H1 (cell line): ENCODE data around the gene NAV2. TPM values are rescaled to one million over a fixed set of nuclear protein-coding genes. Genes with fewer than 3 reads are reported as not detected.

Experiments
- CTCF ChIA-PET: fragments of 300-600 bp; sonication (Branson Sonifier 250); formaldehyde crosslinking; loops from one replicate; lab custom pipeline; 2021; ENCODE audit not compliant: partially characterized antibody; lab: Charles Lee
- POLR2A ChIA-PET: fragments of 300-600 bp; sonication (Branson Sonifier 250); formaldehyde crosslinking; loops from one replicate; lab custom pipeline; 2021; ENCODE audit warnings: inconsistent platforms; ENCODE audit not compliant: partially characterized antibody; lab: Charles Lee
- DNase-seq, 2 experiments: peaks; one replicate each; pipeline versions ENCODE4 v3.0.0 to v3.0.0-alpha.2; 2010 to 2022; ENCODE audit warnings: low spot score in 2 of 2, low read depth in 1 of 2, mixed read lengths in 1 of 2
- FAIRE-seq: peaks from 2 replicates; lab custom pipeline; 2011; peaks lifted over from hg19 to GRCh38; lab: Jason Lieb, UNC
- H2AFZ ChIP-seq: 2 replicates; pipeline ENCODE4 v1.8.1; 2012; ENCODE audit warnings: low read length, inconsistent platforms
- H2AK5ac ChIP-seq: 2 replicates; pipeline ENCODE4 v1.6.1; 2013; ENCODE audit warnings: low read depth, low read length
- H2BK120ac ChIP-seq: replicated peaks from 2 replicates; pipeline ENCODE3; 2013; ENCODE audit warnings: low read depth, low read length, inconsistent platforms
- H2BK12ac ChIP-seq: 2 replicates; pipeline ENCODE4 v1.6.1; 2013; ENCODE audit warnings: low read depth, low read length
- H2BK15ac ChIP-seq: 2 replicates; pipeline ENCODE4 v1.6.1; 2013; ENCODE audit warnings: low read length
- H2BK20ac ChIP-seq: 2 replicates; pipeline ENCODE4 v1.6.1; 2013; ENCODE audit warnings: low read length
- H2BK5ac ChIP-seq: 2 replicates; pipeline ENCODE4 v1.6.1; 2013; ENCODE audit warnings: low read depth, low read length
- H3K14ac ChIP-seq: 2 replicates; pipeline ENCODE4 v1.6.1; 2013; ENCODE audit warnings: inconsistent platforms; ENCODE audit not compliant: insufficient read length
- H3K18ac ChIP-seq: 2 replicates; pipeline ENCODE4 v1.6.1; 2013; ENCODE audit warnings: low read length; ENCODE audit errors: extremely low read depth
- H3K23ac ChIP-seq: 2 replicates; pipeline ENCODE4 v1.6.1; 2013; ENCODE audit warnings: inconsistent platforms; ENCODE audit not compliant: insufficient read length
- H3K23me2 ChIP-seq: 2 replicates; pipeline ENCODE4 v1.6.1; 2013; ENCODE audit warnings: low read depth, low read length
- H3K27ac ChIP-seq: 2 replicates; pipeline ENCODE4 v1.6.1; 2011; ENCODE audit warnings: low read depth, low read length, inconsistent platforms
- H3K27me3 ChIP-seq, 4 experiments: replicated peaks in 1 of 4; 1 replicate in 1 of 4; 2 replicates in 3 of 4; pipeline versions ENCODE4 v1.6.1 to v1.8.1; 2011 to 2013; ENCODE audit warnings: low read length in 3 of 4, mild to moderate bottlenecking in 3 of 4, inconsistent platforms in 2 of 4, mixed read lengths in 2 of 4, moderate library complexity in 1 of 4; ENCODE audit not compliant: control insufficient read depth in 3 of 4, insufficient read depth in 3 of 4; ENCODE audit errors: extremely low read depth in 1 of 4
- H3K36me3 ChIP-seq, 4 experiments: 2 replicates each; pipeline versions ENCODE4 v1.6.1 to v1.8.1; 2011 to 2013; ENCODE audit warnings: mild to moderate bottlenecking in 4 of 4, low read length in 3 of 4, moderate library complexity in 2 of 4, control low read depth in 1 of 4, inconsistent platforms in 1 of 4; ENCODE audit not compliant: insufficient read depth in 4 of 4, control insufficient read depth in 2 of 4
- H3K4ac ChIP-seq: replicated peaks from 2 replicates; pipeline ENCODE3; 2013; ENCODE audit warnings: low read length, low read depth, mixed read lengths, inconsistent platforms; ENCODE audit not compliant: insufficient read length
- H3K4me1 ChIP-seq, 4 experiments: replicated peaks in 1 of 4; 1 replicate in 1 of 4; 2 replicates in 3 of 4; pipeline versions ENCODE4 v1.6.1 to v1.8.1; 2011 to 2013; ENCODE audit warnings: low read length in 3 of 4, inconsistent platforms in 2 of 4, mixed read lengths in 1 of 4; ENCODE audit not compliant: insufficient read depth in 4 of 4, control insufficient read depth in 3 of 4
- H3K4me2 ChIP-seq, 2 experiments: 2 replicates each; pipeline versions ENCODE4 v1.6.1 to v1.8.1; 2011 to 2013; ENCODE audit warnings: low read depth in 2 of 2, low read length in 2 of 2, control low read depth in 1 of 2, inconsistent platforms in 1 of 2, mild to moderate bottlenecking in 1 of 2; ENCODE audit not compliant: insufficient read depth in 1 of 2
- H3K4me3 ChIP-seq, 4 experiments: fragments of 200-600, 300-600 bp in 1 of 4; sonication (generic), shearing (Covaris generic), sonication (Bioruptor Twin) in 1 of 4; 2 replicates each; pipeline versions ENCODE4 v1.5.1 to v1.8.1; 2011 to 2016; ENCODE audit warnings: low read length in 4 of 4, low read depth in 3 of 4, control low read depth in 2 of 4, inconsistent platforms in 2 of 4, mild to moderate bottlenecking in 2 of 4, mixed read lengths in 1 of 4, moderate library complexity in 1 of 4; ENCODE audit not compliant: insufficient read depth in 2 of 4; ENCODE audit errors: extremely low read depth in 1 of 4
- H3K56ac ChIP-seq: replicated peaks from 2 replicates; pipeline ENCODE3; 2013; ENCODE audit warnings: low read depth, mild to moderate bottlenecking, mixed read lengths, low read length, inconsistent platforms; ENCODE audit not compliant: insufficient read length
- H3K79me1 ChIP-seq: 2 replicates; pipeline ENCODE4 v1.6.1; 2013; ENCODE audit warnings: low read depth, low read length, control low read depth
- H3K79me2 ChIP-seq, 2 experiments: 2 replicates each; pipeline versions ENCODE4 v1.6.1 to v1.8.1; 2012 to 2013; ENCODE audit warnings: low read length in 2 of 2, mild to moderate bottlenecking in 2 of 2, inconsistent platforms in 1 of 2; ENCODE audit not compliant: insufficient read depth in 2 of 2, control insufficient read depth in 1 of 2
- H3K9ac ChIP-seq, 4 experiments: replicated peaks in 1 of 4; 1 replicate in 1 of 4; 2 replicates in 3 of 4; pipeline versions ENCODE4 v1.6.1 to v1.8.1; 2011 to 2013; ENCODE audit warnings: low read depth in 3 of 4, low read length in 3 of 4, control low read depth in 2 of 4, mild to moderate bottlenecking in 2 of 4, moderate library complexity in 2 of 4, inconsistent platforms in 1 of 4; ENCODE audit errors: extremely low read depth in 1 of 4
- H3K9me3 ChIP-seq, 2 experiments: 2 replicates each; pipeline versions ENCODE4 v1.6.1 to v1.8.1; 2012 to 2013; ENCODE audit warnings: mild to moderate bottlenecking in 2 of 2, moderate library complexity in 2 of 2, control low read depth in 1 of 2, inconsistent platforms in 1 of 2, low read depth in 1 of 2, low read length in 1 of 2, mixed read lengths in 1 of 2; ENCODE audit not compliant: insufficient read depth in 2 of 2
- H4K20me1 ChIP-seq, 2 experiments: replicated peaks in 1 of 2; 2 replicates each; pipeline versions ENCODE3 to v1.8.1; 2011 to 2013; ENCODE audit warnings: inconsistent platforms in 2 of 2, low read length in 2 of 2, mild to moderate bottlenecking in 1 of 2; ENCODE audit not compliant: insufficient read depth in 2 of 2, control insufficient read depth in 1 of 2
- H4K5ac ChIP-seq: 2 replicates; pipeline ENCODE4 v1.6.1; 2013; ENCODE audit warnings: low read length, low read depth, mixed read lengths, inconsistent platforms; ENCODE audit not compliant: insufficient read length
- H4K8ac ChIP-seq: 2 replicates; pipeline ENCODE4 v1.8.0; 2013; ENCODE audit warnings: mild to moderate bottlenecking, moderate library complexity, low read length, inconsistent platforms; ENCODE audit not compliant: insufficient read depth; ENCODE audit errors: extremely low read depth
- H4K91ac ChIP-seq: replicated peaks from 2 replicates; pipeline ENCODE3; 2013; ENCODE audit warnings: low read length, mixed read lengths, inconsistent platforms; ENCODE audit not compliant: insufficient read length
- ATF2 ChIP-seq: IDR thresholded peaks from 2 replicates; pipeline ENCODE4 v1.6.1; 2012; ENCODE audit warnings: low read length, inconsistent platforms
- ATF3 ChIP-seq: IDR thresholded peaks from 2 replicates; pipeline ENCODE4 v1.6.1; 2011; ENCODE audit warnings: low read depth, mild to moderate bottlenecking, low read length; ENCODE audit not compliant: insufficient read depth
- BACH1 ChIP-seq: IDR thresholded peaks from 2 replicates; pipeline ENCODE4 v1.6.1; 2012; ENCODE audit warnings: low read length, improper control_type of control experiment
- CEBPB ChIP-seq: IDR thresholded peaks from 2 replicates; pipeline ENCODE4 v1.6.1; 2012; ENCODE audit warnings: low read depth, low read length
- CTBP2 ChIP-seq: IDR thresholded peaks from 2 replicates; pipeline ENCODE4 v1.7.0; 2011; ENCODE audit warnings: borderline replicate concordance, mild to moderate bottlenecking, moderate library complexity, mixed read lengths, low read length; ENCODE audit not compliant: insufficient read depth, insufficient read length
- JUND ChIP-seq: IDR thresholded peaks from 2 replicates; pipeline ENCODE4 v1.6.1; 2011; ENCODE audit warnings: mild to moderate bottlenecking, improper control_type of control experiment, low read length
- KDM1A ChIP-seq: fragments of 200-600, 300-600 bp; sonication (generic); IDR thresholded peaks from 2 replicates; pipeline ENCODE4 v1.7.1; 2016; ENCODE audit warnings: mild to moderate bottlenecking, low read length, borderline replicate concordance
- KDM5A ChIP-seq: fragments of 200-600 bp; IDR thresholded peaks from 2 replicates; pipeline ENCODE4 v1.7.1; 2012; ENCODE audit warnings: mild to moderate bottlenecking, low read length, inconsistent platforms, mixed read lengths
- SIRT6 ChIP-seq: IDR thresholded peaks from one replicate; pipeline ENCODE4 v1.7.1; 2012; ENCODE audit warnings: low read length, inconsistent platforms
- SP1 ChIP-seq: IDR thresholded peaks from 2 replicates; pipeline ENCODE4 v1.6.1; 2011; ENCODE audit warnings: low read depth, low read length
- TAF1 ChIP-seq: IDR thresholded peaks from 2 replicates; pipeline ENCODE4 v1.6.1; 2011; ENCODE audit warnings: mild to moderate bottlenecking, low read depth, low read length
- WGBS, 2 experiments: shearing (Covaris generic) in 1 of 2; methylation state at CpG; one replicate each; pipeline versions ENCODE4 v1.1.6 to v1.1.7; 2013 to 2015; ENCODE audit warnings: low lambda C conversion rate in 2 of 2, mixed read lengths in 2 of 2, inconsistent platforms in 1 of 2, low coverage in 1 of 2, missing lambda C conversion rate in 1 of 2; ENCODE audit not compliant: insufficient replicate concordance in 2 of 2, insufficient coverage in 1 of 2, insufficient read length in 1 of 2; ENCODE audit errors: extremely low coverage in 1 of 2, missing lambda C conversion rate in 1 of 2; 5-methylcytosine and 5-hydroxymethylcytosine counted together
- polyA plus RNA-seq, 7 experiments: library from polyadenylated mRNA; depleted of rRNA in 3 of 7; stranded (reverse) in 5 of 7; unstranded in 2 of 7; fragments of >200 nt in 5 of 7; fragments of 200-250 nt in 2 of 7; gene quantifications; 1 replicate in 5 of 7; 2 replicates in 1 of 7; 4 replicates in 1 of 7; pipeline versions ENCODE4 v1.2.1 to v1.2.3, GENCODE V29; 2011 to 2013; ENCODE audit warnings: missing spikeins in 2 of 7, mixed read lengths in 2 of 7
- total RNA-seq: library from RNA; stranded (reverse); fragmentation: NEBNext Ultra II Directional; extraction: Animal tissue kit (Norgen Biotek cat#: 25700); gene quantifications from 2 replicates; pipeline ENCODE4 v1.2.1, GENCODE V29; 2021

Gene NAV2
- total and polyA plus RNA-seq, 2 of the 8 experiments (the other 6 are each of a cell fraction or from before 2014, with no cell fraction given): 35.6 to 73.6 TPM

- POLR2A ChIA-PET: interaction anchor here (0.8 to 1.9 kb wide), 4 partner anchors 11 to 33 kb away, joined by 3 to 7 read pairs (median 3); no protein-coding TSS in a partner anchor
- H3K4me1 ChIP-seq: peaks cover 10 to 29% (median 25%) of the 10 kb centered on the region in 4 experiments
- TF ChIP-seq ATF2 (no peak), JUND (no peak), TAF1 (no peak), KDM5A (no peak), CEBPB (no peak), BACH1 (no peak), SIRT6 (no peak), ATF3 (no peak), KDM1A (no peak), SP1 (no peak), CTBP2 (no peak)
Observed at GRCh38 chr11:20035375-20035700, 322.7 kb downstream of the NAV2 start.

More at GRCh38 chr11:20035375-20035700, 322.7 kb downstream of the NAV2 start:
- Histone ChIP-seq H3K4me2 (no peak overlapping the region), H3K79me1 (peaks cover 11% of the 10 kb centered on the region; the same call in 1 of the 2 replicates), H2BK15ac (no peak overlapping the region), H4K20me1 (peaks cover 5 to 12% of the 10 kb centered on the region in 2 experiments), H3K56ac (no peak overlapping the region), H3K27me3 (no peaks in the 10 kb centered on the region), H3K4me3 (no peak overlapping the region), H3K23me2 (no peaks in the 10 kb centered on the region), H3K14ac (no peak overlapping the region), H3K36me3 (peaks cover 0 to 29% (median 17%) of the 10 kb centered on the region in 4 experiments; a peak in 6 of 8 replicates), H4K8ac (no peak overlapping the region), H3K27ac (no peak overlapping the region), H2BK12ac (no peak overlapping the region), H2BK20ac (no peak overlapping the region), H3K79me2 (peaks cover 3 to 45% of the 10 kb centered on the region in 2 experiments; a peak in 3 of 4 replicates), H3K9ac (no peak overlapping the region), H4K91ac (no peak overlapping the region), H2AK5ac (no peak overlapping the region), H3K4ac (no peak overlapping the region), H3K18ac (no peak overlapping the region), H3K23ac (no peak overlapping the region), H3K9me3 (no peaks in the 10 kb centered on the region), H2BK5ac (no peak overlapping the region), H4K5ac (no peak overlapping the region), H2BK120ac (no peak overlapping the region), H2AFZ (no peak overlapping the region)
- FAIRE-seq (no peak), DNase-seq (no peak)
- CTCF ChIA-PET: interaction anchor here (0.5 to 2.1 kb wide), 14 partner anchors 13 to 233 kb away, joined by 3 to 7 read pairs (median 3); no protein-coding TSS in a partner anchor
- 94% methylated on average over 7 of the region's 7 CpGs; no CpG with 5 or more reads in 1 of the 2 experiments for WGBS, 2 experiments
